GM19468 (cell line): ENCODE measurements around the gene KSR2.

Source experiments
- ATAC-seq: cut with Tn5 transposase; IDR thresholded peaks from one replicate; pipeline ENCODE4 v1.9.1; 2021; ENCODE audit warnings: mild to moderate bottlenecking, moderate library complexity, moderate number of reproducible peaks; ENCODE audit not compliant: unreplicated experiment; ENCODE audit errors: extremely low read depth

Gene KSR2

GRCh38 chr12:117486840-117487659 is 481.7 kb downstream of the KSR2 start:
- ATAC-seq = no peak

GRCh38 chr12:117485984-117486839 is 482.6 kb downstream of the KSR2 start:
- no peak for ATAC-seq

DNA sequence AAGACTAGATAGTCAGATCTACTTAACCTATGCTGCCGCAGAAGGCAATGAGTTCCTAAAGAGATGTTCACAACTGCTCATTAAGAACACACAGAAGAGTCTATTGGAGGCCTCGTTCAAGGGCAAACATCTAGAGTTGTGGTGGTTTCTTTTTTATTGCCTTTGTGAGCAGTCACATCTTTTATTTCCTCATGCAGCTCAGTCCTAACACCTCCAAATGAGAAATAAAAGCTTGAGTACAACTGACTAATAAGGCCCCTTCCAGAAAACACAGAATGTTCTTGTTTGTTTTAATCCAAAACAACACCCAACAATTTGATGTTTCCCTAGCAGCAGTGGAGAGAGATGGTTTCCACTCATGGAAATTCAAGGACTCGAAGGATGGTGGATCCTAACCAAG is 483.9 kb downstream of the KSR2 start:
- ATAC-seq = no peak

DNA sequence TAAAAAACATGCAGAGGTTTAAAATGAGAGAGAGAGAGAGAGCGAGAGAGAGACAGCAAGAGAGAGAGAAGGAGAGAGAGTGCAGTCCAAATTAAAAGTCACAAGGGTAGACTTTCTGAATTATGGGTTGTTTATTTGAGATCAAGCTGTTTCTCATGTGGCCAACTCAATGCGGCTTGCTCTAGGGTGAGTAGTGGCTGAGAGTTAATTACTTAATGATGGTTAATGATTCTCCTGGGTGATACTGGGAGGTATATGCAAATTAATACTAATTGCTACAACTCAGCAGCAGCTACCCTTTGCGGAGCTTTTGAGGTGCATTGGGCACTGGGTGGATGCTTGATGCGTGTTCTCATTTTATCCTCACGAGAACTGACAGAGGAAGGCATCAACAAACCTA is 485.3 kb downstream of the KSR2 start:
- ATAC-seq = no peak

DNA sequence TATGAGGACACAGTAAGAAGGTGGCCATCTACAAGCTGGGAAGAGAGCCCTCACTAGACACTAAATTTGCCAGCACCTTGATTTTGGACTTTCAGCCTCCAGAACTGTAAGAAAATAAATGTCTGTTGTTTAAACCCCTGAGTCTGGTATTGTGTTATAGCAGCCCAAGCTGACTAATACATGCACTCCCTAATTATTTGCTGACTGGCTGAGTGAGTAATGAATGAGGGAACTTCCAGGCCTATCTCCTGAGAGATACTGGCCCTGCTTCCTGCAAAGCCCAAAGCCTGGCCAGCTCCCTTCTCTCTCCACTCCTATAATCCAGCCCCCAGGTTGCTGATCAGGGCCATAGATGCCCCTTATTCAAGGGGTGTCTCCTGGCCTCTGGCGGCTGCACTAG is 487.3 kb downstream of the KSR2 start:
- ATAC-seq = no peak

GRCh38 chr12:117476341-117476740 is 492.4 kb downstream of the KSR2 start:
- no peak for ATAC-seq

DNA sequence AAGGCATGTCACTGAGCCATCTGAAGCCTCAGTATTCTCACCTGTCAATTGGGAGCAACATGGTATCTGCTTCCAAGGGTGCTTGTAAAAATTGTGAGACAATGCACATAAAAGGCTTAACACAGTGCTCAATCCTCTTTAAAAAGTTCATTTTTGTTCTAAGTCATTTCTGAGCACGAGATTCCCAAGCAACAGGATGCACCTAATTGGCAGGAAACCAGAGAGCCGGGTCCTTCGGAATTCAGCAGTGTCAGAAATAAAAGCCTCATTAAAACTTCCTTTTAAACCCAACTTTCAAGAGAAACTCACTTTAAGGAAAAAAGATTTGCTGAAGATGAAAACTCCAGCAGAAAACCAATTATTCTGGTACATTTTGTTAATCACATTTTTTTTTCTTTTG is 494.9 kb downstream of the KSR2 start:
- no peak for ATAC-seq

- ATAC-seq = no peak
Observed at GRCh38 chr12:117472983-117473382, 495.8 kb downstream of the KSR2 start.

DNA sequence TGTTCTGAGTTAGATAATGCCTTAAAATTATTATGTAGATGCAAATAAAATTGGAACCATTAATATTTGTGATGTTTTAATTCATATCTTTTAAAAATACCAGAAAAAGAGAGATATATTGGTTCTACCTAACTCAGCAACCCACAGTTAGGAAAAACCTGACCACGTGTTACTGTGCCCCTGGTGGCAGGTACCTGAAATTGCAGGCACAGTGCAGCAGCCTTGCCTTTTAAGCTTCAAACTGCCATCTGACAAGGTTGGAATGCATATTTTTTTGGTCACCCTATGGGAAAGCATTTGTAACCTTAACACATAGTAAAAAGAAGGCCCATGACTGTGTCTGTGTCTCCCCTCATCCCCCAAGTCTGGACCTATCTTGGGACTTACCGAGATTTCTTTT is 498.0 kb downstream of the KSR2 start:
- no peak for ATAC-seq

- no peak for ATAC-seq
Observed at GRCh38 chr12:117469883-117470483, 498.8 kb downstream of the KSR2 start.

DNA sequence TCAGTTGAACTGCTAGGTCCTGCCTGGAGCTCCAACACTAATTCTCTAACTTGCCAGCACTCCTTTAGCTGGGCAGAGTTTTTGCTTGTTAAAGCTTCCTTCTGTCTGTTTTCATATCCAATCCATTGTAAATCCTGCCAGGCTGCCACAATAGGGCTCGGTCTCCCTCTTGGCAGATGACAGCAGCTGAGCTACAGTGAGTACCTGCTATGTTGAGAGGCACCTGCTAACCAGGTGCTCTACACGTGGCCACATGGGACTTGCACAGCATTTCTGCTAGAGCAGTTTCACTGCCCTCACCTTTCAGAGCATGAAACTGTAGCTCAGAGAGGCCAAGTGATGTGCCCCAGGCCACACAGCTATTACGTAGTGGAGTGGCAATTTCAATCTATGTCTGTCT is 500.8 kb downstream of the KSR2 start:
- ATAC-seq = no peak

GRCh38 chr12:117467588-117467987 is 501.2 kb downstream of the KSR2 start:
- ATAC-seq = no peak

GRCh38 chr12:117466677-117467362 is 502.0 kb downstream of the KSR2 start:
- ATAC-seq = no peak

DNA sequence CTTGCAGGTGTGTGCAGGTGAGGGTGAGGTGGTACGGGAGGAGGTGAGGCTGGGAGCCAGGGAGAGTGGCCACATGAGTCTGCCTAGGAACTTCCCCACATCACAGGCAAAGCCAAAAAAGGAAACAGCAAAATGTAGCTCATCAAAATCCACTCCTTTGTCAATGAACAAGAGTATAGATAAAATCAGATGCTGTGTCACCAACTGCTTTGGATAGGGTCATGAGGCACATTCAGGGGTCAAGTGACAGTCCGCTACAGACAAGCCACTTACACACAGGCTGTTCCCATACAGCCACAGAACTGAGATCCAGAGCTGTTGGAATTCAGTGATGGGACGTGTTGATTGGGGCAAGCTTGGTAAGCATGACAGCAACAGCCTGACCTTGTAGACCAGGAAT is 507.1 kb downstream of the KSR2 start:
- ATAC-seq = no peak

DNA sequence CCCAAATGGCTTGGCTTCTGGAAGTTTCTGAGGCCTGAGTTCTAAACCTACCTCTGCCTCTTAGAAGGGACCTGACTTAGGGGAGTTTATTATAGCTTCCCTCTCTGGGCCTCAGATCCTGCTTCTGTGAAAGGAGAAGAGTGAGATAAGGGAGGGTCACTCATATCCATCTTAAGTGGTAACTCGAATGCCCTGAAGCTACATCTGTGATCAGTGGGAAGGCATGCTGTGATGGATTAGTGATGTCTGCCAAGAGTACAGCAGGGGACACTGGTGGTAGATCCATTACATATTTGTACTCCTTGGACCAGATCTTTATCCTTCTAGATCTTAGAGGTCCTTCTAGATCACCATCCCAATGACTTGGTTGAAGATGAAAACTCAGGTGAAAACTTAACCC is 509.6 kb downstream of the KSR2 start:
- ATAC-seq = no peak

DNA sequence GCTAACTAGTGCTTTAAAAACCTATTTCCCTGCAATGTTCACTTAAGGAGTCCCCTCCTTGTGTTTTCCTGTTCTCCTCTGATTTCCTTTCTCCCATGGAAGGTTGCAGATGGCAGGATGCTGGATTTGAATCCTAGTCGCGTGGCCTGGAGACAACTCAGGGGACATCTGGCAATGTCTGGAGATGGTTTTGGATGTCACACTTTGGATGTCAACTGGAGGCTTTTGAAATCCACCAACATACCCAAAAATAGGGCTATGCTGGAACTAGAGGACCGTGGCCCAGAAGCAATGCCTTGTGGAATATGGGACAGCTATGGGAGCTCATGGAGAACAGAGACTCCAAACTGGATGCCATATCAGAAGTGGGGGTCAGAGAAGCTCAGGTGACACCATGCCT is 511.6 kb downstream of the KSR2 start:
- no peak for ATAC-seq

- ATAC-seq = no peak
Observed at GRCh38 chr12:117456076-117456475, 512.7 kb downstream of the KSR2 start.

- no peak for ATAC-seq
Observed at GRCh38 chr12:117453961-117454360, 514.8 kb downstream of the KSR2 start.

DNA sequence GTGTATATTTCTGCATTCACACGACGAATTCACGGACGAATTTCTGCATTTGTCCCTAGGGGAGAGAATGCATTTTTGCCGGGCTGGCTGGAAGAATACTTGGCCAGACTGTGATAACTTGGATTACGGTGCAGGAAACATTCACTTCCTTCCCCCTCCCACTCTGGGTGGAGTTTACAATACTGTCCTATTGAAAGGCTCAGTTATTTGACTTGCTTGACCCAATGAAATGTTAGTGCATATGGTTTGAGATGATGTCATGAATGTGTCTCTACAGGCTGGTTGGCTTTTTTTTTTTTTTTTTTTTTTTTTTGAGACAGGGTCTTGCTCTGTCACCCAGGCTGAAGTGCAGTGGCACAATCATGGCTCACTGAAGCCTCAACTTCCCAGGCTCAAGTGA is 516.7 kb downstream of the KSR2 start:
- ATAC-seq = no peak

DNA sequence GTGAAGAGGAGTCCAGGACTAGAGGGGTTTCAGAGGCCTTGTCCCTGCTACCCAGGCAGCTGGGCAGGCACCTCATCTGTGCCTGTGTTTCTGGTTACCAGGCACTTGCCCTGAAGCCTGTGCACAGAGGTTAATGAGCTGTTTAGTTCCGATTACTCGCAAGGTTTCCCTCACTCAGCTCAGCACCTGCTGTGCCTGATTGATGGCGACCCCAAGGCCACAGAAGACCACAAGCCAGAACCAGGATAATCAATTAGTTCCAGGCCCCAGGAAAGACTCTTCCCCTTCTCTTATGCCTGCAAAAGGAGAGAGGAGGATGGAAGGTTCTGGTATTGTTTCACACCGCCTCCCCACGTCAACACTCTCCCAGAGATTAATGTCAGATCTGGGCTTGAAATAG is 518.6 kb downstream of the KSR2 start:
- no peak for ATAC-seq
